H1 (cell line): ENCODE measurements around the gene PAGE5. TPM values are rescaled to one million over a fixed set of nuclear protein-coding genes. Genes with fewer than 3 reads are reported as not detected.

Experiments
- CTCF ChIA-PET: fragments of 300-600 bp; sonication (Branson Sonifier 250); formaldehyde crosslinking; loops from one replicate; lab custom pipeline; 2021; ENCODE audit not compliant: partially characterized antibody; lab: Charles Lee
- POLR2A ChIA-PET: fragments of 300-600 bp; sonication (Branson Sonifier 250); formaldehyde crosslinking; loops from one replicate; lab custom pipeline; 2021; ENCODE audit warnings: inconsistent platforms; ENCODE audit not compliant: partially characterized antibody; lab: Charles Lee
- DNase-seq, 2 experiments: peaks; one replicate each; pipeline versions ENCODE4 v3.0.0 to v3.0.0-alpha.2; 2010 to 2022; ENCODE audit warnings: low spot score in 2 of 2, low read depth in 1 of 2, mixed read lengths in 1 of 2
- FAIRE-seq: peaks from 2 replicates; lab custom pipeline; 2011; peaks lifted over from hg19 to GRCh38; lab: Jason Lieb, UNC
- H2AFZ ChIP-seq: 2 replicates; pipeline ENCODE4 v1.8.1; 2012; ENCODE audit warnings: low read length, inconsistent platforms
- H2AK5ac ChIP-seq: 2 replicates; pipeline ENCODE4 v1.6.1; 2013; ENCODE audit warnings: low read depth, low read length
- H2BK120ac ChIP-seq: replicated peaks from 2 replicates; pipeline ENCODE3; 2013; ENCODE audit warnings: low read depth, low read length, inconsistent platforms
- H2BK12ac ChIP-seq: 2 replicates; pipeline ENCODE4 v1.6.1; 2013; ENCODE audit warnings: low read depth, low read length
- H2BK15ac ChIP-seq: 2 replicates; pipeline ENCODE4 v1.6.1; 2013; ENCODE audit warnings: low read length
- H2BK20ac ChIP-seq: 2 replicates; pipeline ENCODE4 v1.6.1; 2013; ENCODE audit warnings: low read length
- H2BK5ac ChIP-seq: 2 replicates; pipeline ENCODE4 v1.6.1; 2013; ENCODE audit warnings: low read depth, low read length
- H3K14ac ChIP-seq: 2 replicates; pipeline ENCODE4 v1.6.1; 2013; ENCODE audit warnings: inconsistent platforms; ENCODE audit not compliant: insufficient read length
- H3K18ac ChIP-seq: 2 replicates; pipeline ENCODE4 v1.6.1; 2013; ENCODE audit warnings: low read length; ENCODE audit errors: extremely low read depth
- H3K23ac ChIP-seq: 2 replicates; pipeline ENCODE4 v1.6.1; 2013; ENCODE audit warnings: inconsistent platforms; ENCODE audit not compliant: insufficient read length
- H3K23me2 ChIP-seq: 2 replicates; pipeline ENCODE4 v1.6.1; 2013; ENCODE audit warnings: low read depth, low read length
- H3K27ac ChIP-seq: 2 replicates; pipeline ENCODE4 v1.6.1; 2011; ENCODE audit warnings: low read depth, low read length, inconsistent platforms
- H3K27me3 ChIP-seq, 4 experiments: replicated peaks in 1 of 4; 1 replicate in 1 of 4; 2 replicates in 3 of 4; pipeline versions ENCODE4 v1.6.1 to v1.8.1; 2011 to 2013; ENCODE audit warnings: low read length in 3 of 4, mild to moderate bottlenecking in 3 of 4, inconsistent platforms in 2 of 4, mixed read lengths in 2 of 4, moderate library complexity in 1 of 4; ENCODE audit not compliant: control insufficient read depth in 3 of 4, insufficient read depth in 3 of 4; ENCODE audit errors: extremely low read depth in 1 of 4
- H3K36me3 ChIP-seq, 4 experiments: 2 replicates each; pipeline versions ENCODE4 v1.6.1 to v1.8.1; 2011 to 2013; ENCODE audit warnings: mild to moderate bottlenecking in 4 of 4, low read length in 3 of 4, moderate library complexity in 2 of 4, control low read depth in 1 of 4, inconsistent platforms in 1 of 4; ENCODE audit not compliant: insufficient read depth in 4 of 4, control insufficient read depth in 2 of 4
- H3K4ac ChIP-seq: replicated peaks from 2 replicates; pipeline ENCODE3; 2013; ENCODE audit warnings: low read length, low read depth, mixed read lengths, inconsistent platforms; ENCODE audit not compliant: insufficient read length
- H3K4me1 ChIP-seq, 4 experiments: replicated peaks in 1 of 4; 1 replicate in 1 of 4; 2 replicates in 3 of 4; pipeline versions ENCODE4 v1.6.1 to v1.8.1; 2011 to 2013; ENCODE audit warnings: low read length in 3 of 4, inconsistent platforms in 2 of 4, mixed read lengths in 1 of 4; ENCODE audit not compliant: insufficient read depth in 4 of 4, control insufficient read depth in 3 of 4
- H3K4me2 ChIP-seq, 2 experiments: 2 replicates each; pipeline versions ENCODE4 v1.6.1 to v1.8.1; 2011 to 2013; ENCODE audit warnings: low read depth in 2 of 2, low read length in 2 of 2, control low read depth in 1 of 2, inconsistent platforms in 1 of 2, mild to moderate bottlenecking in 1 of 2; ENCODE audit not compliant: insufficient read depth in 1 of 2
- H3K4me3 ChIP-seq, 4 experiments: fragments of 200-600, 300-600 bp in 1 of 4; sonication (generic), shearing (Covaris generic), sonication (Bioruptor Twin) in 1 of 4; 2 replicates each; pipeline versions ENCODE4 v1.5.1 to v1.8.1; 2011 to 2016; ENCODE audit warnings: low read length in 4 of 4, low read depth in 3 of 4, control low read depth in 2 of 4, inconsistent platforms in 2 of 4, mild to moderate bottlenecking in 2 of 4, mixed read lengths in 1 of 4, moderate library complexity in 1 of 4; ENCODE audit not compliant: insufficient read depth in 2 of 4; ENCODE audit errors: extremely low read depth in 1 of 4
- H3K56ac ChIP-seq: replicated peaks from 2 replicates; pipeline ENCODE3; 2013; ENCODE audit warnings: low read depth, mild to moderate bottlenecking, mixed read lengths, low read length, inconsistent platforms; ENCODE audit not compliant: insufficient read length
- H3K79me1 ChIP-seq: 2 replicates; pipeline ENCODE4 v1.6.1; 2013; ENCODE audit warnings: low read depth, low read length, control low read depth
- H3K79me2 ChIP-seq, 2 experiments: 2 replicates each; pipeline versions ENCODE4 v1.6.1 to v1.8.1; 2012 to 2013; ENCODE audit warnings: low read length in 2 of 2, mild to moderate bottlenecking in 2 of 2, inconsistent platforms in 1 of 2; ENCODE audit not compliant: insufficient read depth in 2 of 2, control insufficient read depth in 1 of 2
- H3K9ac ChIP-seq, 4 experiments: replicated peaks in 1 of 4; 1 replicate in 1 of 4; 2 replicates in 3 of 4; pipeline versions ENCODE4 v1.6.1 to v1.8.1; 2011 to 2013; ENCODE audit warnings: low read depth in 3 of 4, low read length in 3 of 4, control low read depth in 2 of 4, mild to moderate bottlenecking in 2 of 4, moderate library complexity in 2 of 4, inconsistent platforms in 1 of 4; ENCODE audit errors: extremely low read depth in 1 of 4
- H3K9me3 ChIP-seq, 2 experiments: 2 replicates each; pipeline versions ENCODE4 v1.6.1 to v1.8.1; 2012 to 2013; ENCODE audit warnings: mild to moderate bottlenecking in 2 of 2, moderate library complexity in 2 of 2, control low read depth in 1 of 2, inconsistent platforms in 1 of 2, low read depth in 1 of 2, low read length in 1 of 2, mixed read lengths in 1 of 2; ENCODE audit not compliant: insufficient read depth in 2 of 2
- H4K20me1 ChIP-seq, 2 experiments: replicated peaks in 1 of 2; 2 replicates each; pipeline versions ENCODE3 to v1.8.1; 2011 to 2013; ENCODE audit warnings: inconsistent platforms in 2 of 2, low read length in 2 of 2, mild to moderate bottlenecking in 1 of 2; ENCODE audit not compliant: insufficient read depth in 2 of 2, control insufficient read depth in 1 of 2
- H4K5ac ChIP-seq: 2 replicates; pipeline ENCODE4 v1.6.1; 2013; ENCODE audit warnings: low read length, low read depth, mixed read lengths, inconsistent platforms; ENCODE audit not compliant: insufficient read length
- H4K8ac ChIP-seq: 2 replicates; pipeline ENCODE4 v1.8.0; 2013; ENCODE audit warnings: mild to moderate bottlenecking, moderate library complexity, low read length, inconsistent platforms; ENCODE audit not compliant: insufficient read depth; ENCODE audit errors: extremely low read depth
- H4K91ac ChIP-seq: replicated peaks from 2 replicates; pipeline ENCODE3; 2013; ENCODE audit warnings: low read length, mixed read lengths, inconsistent platforms; ENCODE audit not compliant: insufficient read length
- BACH1 ChIP-seq: IDR thresholded peaks from 2 replicates; pipeline ENCODE4 v1.6.1; 2012; ENCODE audit warnings: low read length, improper control_type of control experiment
- BRCA1 ChIP-seq: IDR thresholded peaks from 2 replicates; pipeline ENCODE4 v1.6.1; 2012; ENCODE audit warnings: low read depth, low read length, improper control_type of control experiment
- CBX5 ChIP-seq: fragments of 300-800, 300-1000 bp; sonication (generic); IDR thresholded peaks from 2 replicates; pipeline ENCODE4 v1.7.1; 2016; ENCODE audit warnings: antibody characterized with exemption, low read length, low read depth
- EP300 ChIP-seq, 2 experiments: IDR thresholded peaks; 1 replicate in 1 of 2; 2 replicates in 1 of 2; pipeline ENCODE4 v1.6.1; 2011 to 2012; ENCODE audit warnings: low read depth in 2 of 2, low read length in 2 of 2, mild to moderate bottlenecking in 2 of 2, borderline replicate concordance in 1 of 2, inconsistent platforms in 1 of 2, moderate library complexity in 1 of 2
- JUN ChIP-seq: IDR thresholded peaks from 2 replicates; pipeline ENCODE4 v1.6.1; 2011; ENCODE audit warnings: low read depth, mild to moderate bottlenecking, improper control_type of control experiment, low read length
- MAX ChIP-seq: IDR thresholded peaks from 2 replicates; pipeline ENCODE4 v1.6.1; 2012; ENCODE audit warnings: inconsistent platforms
- RBBP5 ChIP-seq: IDR thresholded peaks from 2 replicates; pipeline ENCODE4 v1.7.1; 2012; ENCODE audit warnings: low read depth, mild to moderate bottlenecking, inconsistent platforms, low read length, moderate library complexity, borderline replicate concordance
- SAP30 ChIP-seq: fragments of 300-600 bp; sonication (generic); IDR thresholded peaks from 2 replicates; pipeline ENCODE4 v1.7.1; 2012; ENCODE audit warnings: low read length, moderate library complexity, mild to moderate bottlenecking, inconsistent platforms; ENCODE audit not compliant: insufficient read depth, insufficient replicate concordance
- SUZ12 ChIP-seq: fragments of 200-600 bp; sonication (generic); IDR thresholded peaks from 2 replicates; pipeline ENCODE4 v1.6.1; 2012; ENCODE audit warnings: mild to moderate bottlenecking, inconsistent platforms, low read length, moderate library complexity, mixed read lengths
- TCF12 ChIP-seq: IDR thresholded peaks from 2 replicates; pipeline ENCODE4 v1.6.1; 2011; ENCODE audit warnings: low read depth, mild to moderate bottlenecking, low read length
- USF2 ChIP-seq: IDR thresholded peaks from 2 replicates; pipeline ENCODE4 v1.6.1; 2011; ENCODE audit warnings: low read length, improper control_type of control experiment
- WGBS, 2 experiments: shearing (Covaris generic) in 1 of 2; methylation state at CpG; one replicate each; pipeline versions ENCODE4 v1.1.6 to v1.1.7; 2013 to 2015; ENCODE audit warnings: low lambda C conversion rate in 2 of 2, mixed read lengths in 2 of 2, inconsistent platforms in 1 of 2, low coverage in 1 of 2, missing lambda C conversion rate in 1 of 2; ENCODE audit not compliant: insufficient replicate concordance in 2 of 2, insufficient coverage in 1 of 2, insufficient read length in 1 of 2; ENCODE audit errors: extremely low coverage in 1 of 2, missing lambda C conversion rate in 1 of 2; 5-methylcytosine and 5-hydroxymethylcytosine counted together
- polyA plus RNA-seq, 7 experiments: library from polyadenylated mRNA; depleted of rRNA in 3 of 7; stranded (reverse) in 5 of 7; unstranded in 2 of 7; fragments of >200 nt in 5 of 7; fragments of 200-250 nt in 2 of 7; gene quantifications; 1 replicate in 5 of 7; 2 replicates in 1 of 7; 4 replicates in 1 of 7; pipeline versions ENCODE4 v1.2.1 to v1.2.3, GENCODE V29; 2011 to 2013; ENCODE audit warnings: missing spikeins in 2 of 7, mixed read lengths in 2 of 7
- total RNA-seq: library from RNA; stranded (reverse); fragmentation: NEBNext Ultra II Directional; extraction: Animal tissue kit (Norgen Biotek cat#: 25700); gene quantifications from 2 replicates; pipeline ENCODE4 v1.2.1, GENCODE V29; 2021

The PAGE5 gene
- total and polyA plus RNA-seq, 2 of the 8 experiments (the other 6 are each of a cell fraction or from before 2014, with no cell fraction given): not detected

GRCh38 chrX:55210931-55211677, 9.0 kb upstream of the PAGE5 start:
- Histone ChIP-seq H3K4ac (no peak overlapping the region), H3K9ac (no peak overlapping the region), H4K20me1 (no peaks in the 10 kb centered on the region), H2AFZ (no peak overlapping the region), H2BK20ac (no peak overlapping the region), H2BK12ac (no peak overlapping the region), H3K27me3 (no peaks in the 10 kb centered on the region), H3K36me3 (no peaks in the 10 kb centered on the region), H2BK120ac (no peak overlapping the region), H3K4me2 (no peak overlapping the region), H3K27ac (no peak overlapping the region), H2BK5ac (no peak overlapping the region), H2BK15ac (no peak overlapping the region), H3K79me2 (no peaks in the 10 kb centered on the region), H2AK5ac (no peak overlapping the region), H4K91ac (no peak overlapping the region), H3K4me3 (no peak overlapping the region), H3K79me1 (no peaks in the 10 kb centered on the region), H3K56ac (no peak overlapping the region), H3K9me3 (peaks cover 3 to 16% of the 10 kb centered on the region in 2 experiments; a peak in 1 of 4 replicates), H3K23ac (no peak overlapping the region), H3K18ac (no peak overlapping the region), H4K8ac (no peak overlapping the region), H3K14ac (no peak overlapping the region), H3K23me2 (no peaks in the 10 kb centered on the region), H3K4me1 (no peaks in the 10 kb centered on the region), H4K5ac (no peak overlapping the region)
- no peak for DNase-seq
- no peak for FAIRE-seq
- 81% methylated on average over 13 of the region's 13 CpGs; no CpG with 5 or more reads in 1 of the 2 experiments for WGBS, 2 experiments
- ChIA-PET POLR2A (no interaction called here), CTCF (no interaction called here)
- TF ChIP-seq SUZ12 (no peak), RBBP5 (no peak), TCF12 (no peak), SAP30 (no peak), BACH1 (no peak), USF2 (no peak), EP300 (IDR thresholded peaks at IDR 0.05; ENCODE audit: borderline replicate concordance in 1 of 2, low read depth in 2 of 2, low read length in 2 of 2) (no peak), CBX5 (no peak), BRCA1 (no peak), MAX (no peak), JUN (no peak)
